Endothelial cell of umbilical vein (primary cell): Measurements from ENCODE around the gene CRY1. TPM values are rescaled to one million over a fixed set of nuclear protein-coding genes. Genes with fewer than 3 reads are reported as not detected.

Experiments
- BruUV-seq: library from RNA; stranded (reverse); fragments of 400-500 nt; replicated peaks from 2 replicates; lab custom pipeline; 2021; lab: Mats Ljungman, UMichigan
- CTCF ChIA-PET: fragments of 300-600, 350-600 bp; sonication (Branson Sonifier 250); formaldehyde crosslinking; loops from one replicate; lab custom pipeline; 2021; ENCODE audit warnings: antibody characterized with exemption, inconsistent platforms; lab: Charles Lee
- POLR2A ChIA-PET: fragments of 300-600, 350-600 bp; sonication (Branson Sonifier 250); formaldehyde crosslinking; loops from one replicate; lab custom pipeline; 2021; ENCODE audit warnings: antibody characterized with exemption, inconsistent platforms; lab: Charles Lee
- DNase-seq: peaks from one replicate; pipeline ENCODE4 v3.0.0-alpha.2; 2011; ENCODE audit warnings: low read depth, low spot score
- FAIRE-seq: peaks from 2 replicates; lab custom pipeline; 2011; peaks lifted over from hg19 to GRCh38; lab: Jason Lieb, UNC
- H2AFZ ChIP-seq: 2 replicates; pipeline ENCODE4 v1.6.0; 2012; ENCODE audit warnings: low read depth, low read length, control low read depth, inconsistent platforms
- H3K27ac ChIP-seq: 2 replicates; pipeline ENCODE4 v1.5.1; 2011; ENCODE audit warnings: low read depth, mild to moderate bottlenecking, control low read depth, low read length, moderate library complexity; ENCODE audit not compliant: insufficient read depth
- H3K27me3 ChIP-seq, 2 experiments: 2 replicates each; pipeline versions ENCODE4 v1.6.0 to v1.6.1; 2011; ENCODE audit warnings: low read length in 2 of 2, mixed read lengths in 1 of 2; ENCODE audit not compliant: control insufficient read depth in 2 of 2, insufficient read depth in 2 of 2
- H3K36me3 ChIP-seq, 2 experiments: 2 replicates in 1 of 2; 3 replicates in 1 of 2; pipeline ENCODE4 v1.5.1; 2011; ENCODE audit warnings: low read length in 2 of 2, mild to moderate bottlenecking in 1 of 2, moderate library complexity in 1 of 2; ENCODE audit not compliant: control insufficient read depth in 2 of 2, insufficient read depth in 2 of 2; ENCODE audit errors: extremely low read depth in 1 of 2
- H3K4me1 ChIP-seq: 3 replicates; pipeline ENCODE4 v1.5.1; 2011; ENCODE audit warnings: mild to moderate bottlenecking, low read length; ENCODE audit not compliant: control insufficient read depth, insufficient read depth; ENCODE audit errors: extremely low read depth
- H3K4me2 ChIP-seq: 2 replicates; pipeline ENCODE4 v1.6.1; 2011; ENCODE audit warnings: low read length, control low read depth, mixed read lengths; ENCODE audit not compliant: insufficient read depth
- H3K4me3 ChIP-seq, 3 experiments: fragments of 200-600 bp in 1 of 3; sonication (generic), shearing (Covaris generic) in 1 of 3; replicated peaks in 1 of 3; 2 replicates each; pipeline ENCODE4 v1.5.1; 2011 to 2016; ENCODE audit warnings: control low read depth in 3 of 3, low read length in 3 of 3, mild to moderate bottlenecking in 2 of 3, inconsistent platforms in 1 of 3, low read depth in 1 of 3, moderate library complexity in 1 of 3; ENCODE audit not compliant: insufficient read depth in 1 of 3
- H3K79me2 ChIP-seq: 2 replicates; pipeline ENCODE4 v1.6.0; 2012; ENCODE audit warnings: low read length, inconsistent platforms; ENCODE audit not compliant: control insufficient read depth, insufficient read depth
- H3K9ac ChIP-seq: replicated peaks from 2 replicates; pipeline ENCODE3; 2011; ENCODE audit warnings: low read length, control low read depth; ENCODE audit not compliant: insufficient read depth; ENCODE audit errors: extremely low read depth
- H3K9me1 ChIP-seq: replicated peaks from 3 replicates; pipeline ENCODE4 v1.6.0; 2011; ENCODE audit warnings: mild to moderate bottlenecking, low read length; ENCODE audit not compliant: control insufficient read depth, insufficient read depth; ENCODE audit errors: extremely low read depth
- H3K9me3 ChIP-seq: replicated peaks from 2 replicates; pipeline ENCODE4 v1.5.1; 2012; ENCODE audit warnings: low read length, inconsistent platforms; ENCODE audit not compliant: control insufficient read depth, insufficient read depth
- H4K20me1 ChIP-seq: replicated peaks from 2 replicates; pipeline ENCODE3; 2011; ENCODE audit warnings: mild to moderate bottlenecking, low read length; ENCODE audit not compliant: control insufficient read depth, insufficient read depth; ENCODE audit errors: extremely low read depth
- CTCF ChIP-seq, 2 donors: IDR thresholded peaks; 1 replicate in 1 of 2; 2 replicates in 1 of 2; pipeline ENCODE4 v1.5.1; 2011; ENCODE audit warnings: low read length in 2 of 2, mild to moderate bottlenecking in 2 of 2, moderate library complexity in 2 of 2, control low read depth in 1 of 2, inconsistent platforms in 1 of 2, low read depth in 1 of 2; ENCODE audit not compliant: insufficient read depth in 1 of 2; ENCODE audit errors: extremely low read depth in 1 of 2
- EZH2 ChIP-seq: IDR thresholded peaks from 2 replicates; pipeline ENCODE4 v1.6.1; 2012; ENCODE audit warnings: borderline replicate concordance, low read depth, mild to moderate bottlenecking, moderate library complexity, low read length, inconsistent platforms; ENCODE audit not compliant: severe bottlenecking
- FOS ChIP-seq: IDR thresholded peaks from 2 replicates; pipeline ENCODE4 v1.6.1; 2011; ENCODE audit warnings: mild to moderate bottlenecking, low read length, moderate library complexity, borderline replicate concordance; ENCODE audit not compliant: insufficient read depth
- JUN ChIP-seq: IDR thresholded peaks from 2 replicates; pipeline ENCODE4 v1.6.1; 2011; ENCODE audit warnings: borderline replicate concordance, low read depth; ENCODE audit not compliant: insufficient read length, insufficient read depth
- MAX ChIP-seq: IDR thresholded peaks from 2 replicates; pipeline ENCODE4 v1.6.1; 2011; ENCODE audit not compliant: insufficient read depth, insufficient read length
- MYC ChIP-seq: IDR thresholded peaks from one replicate; pipeline ENCODE4 v1.6.1; 2011; ENCODE audit warnings: mild to moderate bottlenecking, low read depth, low read length
- POLR2A ChIP-seq: IDR thresholded peaks from 2 replicates; pipeline ENCODE4 v1.6.1; 2012; ENCODE audit warnings: low read depth, mild to moderate bottlenecking, control low read depth, low read length
- POLR2AphosphoS5 ChIP-seq: IDR thresholded peaks from 2 replicates; pipeline ENCODE4 v1.6.1; 2012; ENCODE audit warnings: low read depth, mild to moderate bottlenecking, control low read depth, low read length, moderate library complexity; ENCODE audit not compliant: insufficient read depth
- dilution Hi-C: fragments of 300-500 bp; cut with MboI; formaldehyde crosslinking; loops from one replicate; pipeline ENCODE4 v1.15.0; 2019; ENCODE audit warnings: low sequenced_read_pairs; ENCODE audit not compliant: extremely low pct_ligation_motif_present
- intact Hi-C: fragments of 100-400 bp; cut with micrococcal nuclease; formaldehyde crosslinking; loops from one replicate; pipeline ENCODE4 v1.10.0; 2022
- polyA plus RNA-seq, 4 experiments: library from polyadenylated mRNA; depleted of rRNA in 3 of 4; stranded (reverse) in 3 of 4; unstranded in 1 of 4; fragments of >200 nt; gene quantifications; 2 replicates each; pipeline versions ENCODE4 v1.2.1 to v1.2.3, GENCODE V29; 2011 to 2012; ENCODE audit warnings: missing spikeins in 1 of 4
- total RNA-seq: library from RNA; stranded (reverse); gene quantifications from 2 replicates; pipeline ENCODE4 v1.2.3, GENCODE V29; 2021

CRY1 gene
- total and polyA plus RNA-seq, 2 donors (not counting 3 experiments of a cell fraction or from before 2014, with no cell fraction given), result 11.4 to 21.0 TPM

GRCh38 chr12:106971065-106971464, 122.3 kb downstream of the CRY1 start:
- intact Hi-C loops (no loop called here), dilution Hi-C loops (no loop called here)
- H3K4me3 ChIP-seq, result no peak overlapping the region
- DNase-seq, result no peak
- H2AFZ ChIP-seq, result no peak overlapping the region
- peaks cover 10% of the 10 kb centered on the region for H4K20me1 ChIP-seq
- H3K79me2 ChIP-seq, result peaks cover 4% of the 10 kb centered on the region
- peaks cover 15% of the 10 kb centered on the region for H3K4me1 ChIP-seq
- ChIA-PET CTCF (interaction anchor here (0.6 kb wide), 1 partner anchor 10 kb away, joined by 3 read pairs; no protein-coding TSS in a partner anchor), POLR2A (interaction anchor here (0.8 kb wide), 1 partner anchor 15 kb away, joined by 3 read pairs; no protein-coding TSS in a partner anchor)
- H3K27me3 ChIP-seq, result no peaks in the 10 kb centered on the region
- H3K27ac ChIP-seq, result no peak overlapping the region
- H3K36me3 ChIP-seq, result peaks cover 6 to 28% of the 10 kb centered on the region in 2 experiments
- BruUV-seq, result no TSS peak
- no peaks in the 10 kb centered on the region for H3K9me3 ChIP-seq
- H3K4me2 ChIP-seq, result no peak overlapping the region
- FAIRE-seq, result no peak
- TF ChIP-seq EZH2 (no peak), FOS (no peak), MYC (no peak), JUN (no peak), MAX (no peak), CTCF (IDR thresholded peaks at IDR 0.05; ENCODE audit: extremely low read depth in 1 of 2, insufficient read depth in 1 of 2, low read depth in 1 of 2, low read length in 2 of 2) (no peak), POLR2AphosphoS5 (no peak), POLR2A (no peak)
- H3K9ac ChIP-seq, result no peak overlapping the region
- H3K9me1 ChIP-seq, result no peaks in the 10 kb centered on the region
